ENCODE measurements around the gene C14orf132.

DNA sequence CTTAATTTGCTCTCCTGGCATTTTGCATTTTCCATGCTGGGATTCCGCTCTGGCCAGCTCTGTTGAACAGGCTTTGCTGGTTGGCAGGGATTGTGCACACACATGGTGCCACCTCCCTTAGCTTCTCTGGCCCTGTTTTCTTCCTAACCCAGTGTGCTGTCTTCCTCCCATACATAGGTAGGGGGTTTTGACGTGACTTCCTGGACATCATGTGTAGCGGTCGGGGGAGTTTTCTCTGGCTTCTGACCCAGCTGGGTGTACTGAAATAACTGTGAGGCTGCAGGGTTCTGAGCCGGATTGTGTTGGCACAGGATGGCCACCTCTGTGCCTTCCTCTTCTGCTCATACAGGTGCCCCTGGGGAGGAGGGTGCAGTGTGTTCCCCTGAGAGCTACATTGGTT, 25.7 kb downstream of the C14orf132 start:
- TF ChIP-seq, protein P1, sequence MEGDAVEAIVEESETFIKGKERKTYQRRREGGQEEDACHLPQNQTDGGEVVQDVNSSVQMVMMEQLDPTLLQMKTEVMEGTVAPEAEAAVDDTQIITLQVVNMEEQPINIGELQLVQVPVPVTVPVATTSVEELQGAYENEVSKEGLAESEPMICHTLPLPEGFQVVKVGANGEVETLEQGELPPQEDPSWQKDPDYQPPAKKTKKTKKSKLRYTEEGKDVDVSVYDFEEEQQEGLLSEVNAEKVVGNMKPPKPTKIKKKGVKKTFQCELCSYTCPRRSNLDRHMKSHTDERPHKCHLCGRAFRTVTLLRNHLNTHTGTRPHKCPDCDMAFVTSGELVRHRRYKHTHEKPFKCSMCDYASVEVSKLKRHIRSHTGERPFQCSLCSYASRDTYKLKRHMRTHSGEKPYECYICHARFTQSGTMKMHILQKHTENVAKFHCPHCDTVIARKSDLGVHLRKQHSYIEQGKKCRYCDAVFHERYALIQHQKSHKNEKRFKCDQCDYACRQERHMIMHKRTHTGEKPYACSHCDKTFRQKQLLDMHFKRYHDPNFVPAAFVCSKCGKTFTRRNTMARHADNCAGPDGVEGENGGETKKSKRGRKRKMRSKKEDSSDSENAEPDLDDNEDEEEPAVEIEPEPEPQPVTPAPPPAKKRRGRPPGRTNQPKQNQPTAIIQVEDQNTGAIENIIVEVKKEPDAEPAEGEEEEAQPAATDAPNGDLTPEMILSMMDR (IDR thresholded peaks at IDR 0.05), result no peak
- no peak for TF ChIP-seq POLR2A (IDR thresholded peaks at IDR 0.05)
